SU-DHL-6 (cell line): ENCODE results near the gene TBC1D21.

Source experiments
- EZH2phosphoT487 ChIP-seq: fragments of 200-600 bp; sonication (generic), shearing (Covaris generic); conservative IDR thresholded peaks from 2 replicates; pipeline ENCODE4 v1.6.1; 2018; ENCODE audit warnings: mild to moderate bottlenecking, antibody characterized with exemption, low read length, moderate library complexity, mixed read lengths
- TF ChIP-seq, protein P1 (sequence below): fragments of 200-600 bp; sonication (generic); IDR thresholded peaks from one replicate; pipeline ENCODE4 v1.5.1; 2017; ENCODE audit warnings: antibody characterized with exemption, mild to moderate bottlenecking, low read length, moderate library complexity; ENCODE audit not compliant: insufficient read depth, poor library complexity, severe bottlenecking

DNA sequence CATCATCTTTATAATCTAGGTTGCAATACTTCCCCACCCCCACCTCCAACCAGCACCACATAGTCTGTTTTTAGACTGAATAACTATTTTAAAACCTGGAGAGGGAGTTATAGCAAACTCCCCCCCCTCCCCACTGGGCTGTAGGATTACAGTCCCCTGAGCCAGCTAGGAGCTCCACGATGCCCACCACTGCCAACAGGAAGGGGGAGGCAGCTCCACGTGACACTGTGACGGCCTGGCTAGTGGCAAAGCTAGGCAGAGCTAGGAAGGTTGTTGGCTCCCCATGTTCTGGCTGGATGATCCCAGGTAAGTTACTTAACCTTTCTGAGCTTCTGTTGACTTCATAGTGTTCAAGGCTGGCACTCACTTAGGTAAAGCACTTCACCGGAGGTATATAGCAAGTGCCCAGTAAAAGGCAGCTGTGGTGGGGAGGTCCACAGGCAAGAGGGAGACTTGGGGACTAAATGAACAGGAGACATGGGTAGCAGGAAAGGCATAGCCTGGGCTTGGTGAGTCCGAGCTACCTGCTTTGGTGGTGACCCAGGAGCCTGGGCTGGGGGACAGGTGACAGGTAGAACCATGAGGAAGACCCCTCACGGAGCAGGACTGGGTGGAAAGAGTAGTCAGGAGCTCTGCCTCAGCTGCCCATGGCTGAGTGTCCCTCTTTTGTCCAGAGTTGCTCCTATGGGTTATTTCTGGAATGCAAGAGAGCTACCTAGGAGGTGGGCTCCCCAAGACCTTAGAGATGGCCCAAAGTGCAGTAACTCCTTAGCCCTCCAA is 4.0 kb upstream of the TBC1D21 start:
- TF ChIP-seq, protein P1, sequence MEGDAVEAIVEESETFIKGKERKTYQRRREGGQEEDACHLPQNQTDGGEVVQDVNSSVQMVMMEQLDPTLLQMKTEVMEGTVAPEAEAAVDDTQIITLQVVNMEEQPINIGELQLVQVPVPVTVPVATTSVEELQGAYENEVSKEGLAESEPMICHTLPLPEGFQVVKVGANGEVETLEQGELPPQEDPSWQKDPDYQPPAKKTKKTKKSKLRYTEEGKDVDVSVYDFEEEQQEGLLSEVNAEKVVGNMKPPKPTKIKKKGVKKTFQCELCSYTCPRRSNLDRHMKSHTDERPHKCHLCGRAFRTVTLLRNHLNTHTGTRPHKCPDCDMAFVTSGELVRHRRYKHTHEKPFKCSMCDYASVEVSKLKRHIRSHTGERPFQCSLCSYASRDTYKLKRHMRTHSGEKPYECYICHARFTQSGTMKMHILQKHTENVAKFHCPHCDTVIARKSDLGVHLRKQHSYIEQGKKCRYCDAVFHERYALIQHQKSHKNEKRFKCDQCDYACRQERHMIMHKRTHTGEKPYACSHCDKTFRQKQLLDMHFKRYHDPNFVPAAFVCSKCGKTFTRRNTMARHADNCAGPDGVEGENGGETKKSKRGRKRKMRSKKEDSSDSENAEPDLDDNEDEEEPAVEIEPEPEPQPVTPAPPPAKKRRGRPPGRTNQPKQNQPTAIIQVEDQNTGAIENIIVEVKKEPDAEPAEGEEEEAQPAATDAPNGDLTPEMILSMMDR = no peak
- TF ChIP-seq EZH2phosphoT487 = no peak
